Sigmoid colon (tissue), 7 donors: Measurements from ENCODE around the gene ADH1B. TPM values are rescaled to one million over a fixed set of nuclear protein-coding genes. Genes with fewer than 3 reads are reported as not detected.

Experiments
- DNase-seq: peaks from one replicate; pipeline ENCODE4 v3.0.0-alpha.2; 2019
- H3K27ac ChIP-seq, 4 donors: fragments of 200-600 bp; sonication (generic); one replicate each; pipeline ENCODE4 v1.5.1; 2016 to 2019; ENCODE audit warnings: mild to moderate bottlenecking in 1 of 4
- H3K27me3 ChIP-seq, 3 donors: fragments of 200-600 bp; sonication (generic); one replicate each; pipeline ENCODE4 v1.5.1; 2019; ENCODE audit warnings: mild to moderate bottlenecking in 1 of 3
- H3K36me3 ChIP-seq, 4 donors: fragments of 200-600 bp; sonication (generic); one replicate each; pipeline ENCODE4 v1.5.1; 2016 to 2019
- H3K4me1 ChIP-seq, 4 donors: fragments of 200-600 bp; sonication (generic); one replicate each; pipeline ENCODE4 v1.5.1; 2017 to 2019
- H3K4me3 ChIP-seq, 4 donors: fragments of 200-600 bp; sonication (generic); one replicate each; pipeline ENCODE4 v1.5.1; 2017 to 2019; ENCODE audit warnings: mild to moderate bottlenecking in 2 of 4, moderate library complexity in 1 of 4
- H3K9me3 ChIP-seq, 4 donors: fragments of 200-600 bp in 3 of 4; sonication (generic) in 3 of 4; one replicate each; pipeline versions ENCODE4 v1.5.1 to v1.6.1; 2013 to 2019
- CTCF ChIP-seq, 4 experiments: fragments of 450-650 bp in 3 of 4; fragments of 200-600 bp in 1 of 4; IDR thresholded peaks; one replicate each; pipeline ENCODE4 v1.5.1; 2016 to 2019; ENCODE audit warnings: antibody characterized with exemption in 4 of 4, mild to moderate bottlenecking in 3 of 4, moderate library complexity in 2 of 4
- EP300 ChIP-seq, 4 donors: sonication (generic); formaldehyde crosslinking; IDR thresholded peaks; one replicate each; pipeline ENCODE4 v1.6.1; 2017; ENCODE audit warnings: antibody characterized with exemption in 4 of 4
- POLR2A ChIP-seq, 2 donors: fragments of 450-650 bp; IDR thresholded peaks; one replicate each; pipeline ENCODE4 v1.6.1; 2016; ENCODE audit warnings: antibody characterized with exemption in 2 of 2, mild to moderate bottlenecking in 2 of 2, moderate library complexity in 2 of 2
- POLR2AphosphoS5 ChIP-seq, 4 donors: sonication (generic); formaldehyde crosslinking; IDR thresholded peaks; one replicate each; pipeline ENCODE4 v1.6.1; 2017; ENCODE audit warnings: antibody characterized with exemption in 4 of 4
- WGBS, 2 donors: extraction: QIAGEN DNeasy Blood & Tissue Kit; methylation state at CpG; one replicate each; pipeline ENCODE4 v1.1.7; 2013; 5-methylcytosine and 5-hydroxymethylcytosine counted together
- intact Hi-C: fragments of 100-400 bp; cut with DNase I; formaldehyde crosslinking; loops from one replicate; pipeline ENCODE4 v1.15.1; 2023
- polyA plus RNA-seq, 3 donors: library from polyadenylated mRNA; stranded (reverse); fragments of 200-250 nt; gene quantifications; one replicate each; pipeline ENCODE4 v1.2.3, GENCODE V29; 2013
- total RNA-seq, 4 donors: library from RNA; depleted of rRNA; stranded (reverse); fragments of >200 nt; gene quantifications; one replicate each; pipeline ENCODE4 v1.1.0, GENCODE V29; 2016
- donor health status: healthy with polysubstance abuse.
- donor health status: Bipolar disorder and iron deficiency.
- donor health status: healthy.

Gene ADH1B
- total and polyA plus RNA-seq, 7 donors, result 35.4 to 906 (median 350) TPM

GRCh38 chr4:99273704-99274103 is 47.5 kb downstream of the ADH1B start:
- H3K4me1 ChIP-seq, result no peaks in the 10 kb centered on the region
- DNase-seq, result no peak
- no peaks in the 10 kb centered on the region for H3K36me3 ChIP-seq
- no peak overlapping the region for H3K27ac ChIP-seq
- intact Hi-C loops, result no loop called here
- H3K9me3 ChIP-seq, result peaks cover 0 to 2% (median 0%) of the 10 kb centered on the region in 4 donors
- no peak for TF ChIP-seq CTCF (IDR thresholded peaks at IDR 0.05)
- TF ChIP-seq POLR2AphosphoS5 (IDR thresholded peaks at IDR 0.05), result no peak
- TF ChIP-seq POLR2A (IDR thresholded peaks at IDR 0.05), result no peak
- TF ChIP-seq EP300 (IDR thresholded peaks at IDR 0.05), result no peak
- H3K4me3 ChIP-seq, result no peak overlapping the region
- H3K27me3 ChIP-seq, result no peaks in the 10 kb centered on the region
- WGBS, 2 donors, result 84 to 91% methylated on average over 2 of the region's 2 CpGs

GRCh38 chr4:99264927-99265326 is 56.3 kb downstream of the ADH1B start:
- Histone ChIP-seq H3K9me3 (no peaks in the 10 kb centered on the region), H3K27me3 (no peaks in the 10 kb centered on the region), H3K27ac (no peak overlapping the region), H3K4me1 (no peaks in the 10 kb centered on the region), H3K4me3 (no peak overlapping the region), H3K36me3 (no peaks in the 10 kb centered on the region)
- intact Hi-C loops, result no loop called here
- no peak for DNase-seq
- TF ChIP-seq POLR2A (IDR thresholded peaks at IDR 0.05), result no peak
- no peak for TF ChIP-seq POLR2AphosphoS5 (IDR thresholded peaks at IDR 0.05)
- TF ChIP-seq CTCF (IDR thresholded peaks at IDR 0.05), result no peak
- no peak for TF ChIP-seq EP300 (IDR thresholded peaks at IDR 0.05)

Other genes starting within 250 kb of the ADH1B start
- gene ADH5, start 232.6 kb downstream of the ADH1B start, total RNA-seq, result 100 to 1,000 TPM; 235 to 349 (median 263) TPM
- 100 to 1,000 TPM; 146 to 237 (median 196) TPM for gene ADH5, start 232.6 kb downstream of the ADH1B start, polyA plus RNA-seq
- 1 to 10 TPM in 1 of 4 donors, under 1 TPM in 1, not detected in 2; 0.71 to 1.3 TPM for gene ADH4, start 177.1 kb downstream of the ADH1B start, total RNA-seq
- gene ADH4, start 177.1 kb downstream of the ADH1B start, polyA plus RNA-seq, result 1 to 10 TPM in 1 of 3 donors, under 1 TPM in 1, not detected in 1; 0.79 to 1.4 TPM
- not detected for gene ADH6, start 102.2 kb downstream of the ADH1B start, total RNA-seq
- gene ADH6, start 102.2 kb downstream of the ADH1B start, polyA plus RNA-seq, result 10 to 100 TPM in 1 of 3 donors, 1 to 10 TPM in 2; 5.0 to 12.5 (median 8.4) TPM
- gene ADH1A, start 30.4 kb downstream of the ADH1B start, total RNA-seq, result not detected
- not detected for gene ADH1A, start 30.4 kb downstream of the ADH1B start, polyA plus RNA-seq
- 10 to 100 TPM in 3 of 4 donors, 1 to 10 TPM in 1; 2.6 to 25.3 (median 15.9) TPM for gene ADH1C, start 31.3 kb upstream of the ADH1B start, total RNA-seq
- gene ADH1C, start 31.3 kb upstream of the ADH1B start, polyA plus RNA-seq, result 100 to 1,000 TPM in 2 of 3 donors, 10 to 100 TPM in 1; 94.4 to 311 (median 283) TPM
- gene ADH7, start 113.9 kb upstream of the ADH1B start, total RNA-seq, result not detected
- gene ADH7, start 113.9 kb upstream of the ADH1B start, polyA plus RNA-seq, result under 1 TPM in 2 of 3 donors, not detected in 1; 0.03 to 0.60 TPM
- gene C4orf17, start 189.6 kb upstream of the ADH1B start, total RNA-seq, result not detected
- not detected for gene C4orf17, start 189.6 kb upstream of the ADH1B start, polyA plus RNA-seq
- gene TRMT10A, start 242.6 kb upstream of the ADH1B start, total RNA-seq, result 1 to 10 TPM; 3.9 to 7.5 (median 6.4) TPM
- gene TRMT10A, start 242.6 kb upstream of the ADH1B start, polyA plus RNA-seq, result 1 to 10 TPM; 4.8 to 5.6 (median 5.5) TPM